ENCODE results near the gene NEDD4L. TPM values are rescaled to one million over a fixed set of nuclear protein-coding genes. Genes with fewer than 3 reads are reported as not detected.

The NEDD4L gene
- total and polyA plus RNA-seq, 2 experiments from 2014 or later, result 36.2 to 72.3 TPM

DNA sequence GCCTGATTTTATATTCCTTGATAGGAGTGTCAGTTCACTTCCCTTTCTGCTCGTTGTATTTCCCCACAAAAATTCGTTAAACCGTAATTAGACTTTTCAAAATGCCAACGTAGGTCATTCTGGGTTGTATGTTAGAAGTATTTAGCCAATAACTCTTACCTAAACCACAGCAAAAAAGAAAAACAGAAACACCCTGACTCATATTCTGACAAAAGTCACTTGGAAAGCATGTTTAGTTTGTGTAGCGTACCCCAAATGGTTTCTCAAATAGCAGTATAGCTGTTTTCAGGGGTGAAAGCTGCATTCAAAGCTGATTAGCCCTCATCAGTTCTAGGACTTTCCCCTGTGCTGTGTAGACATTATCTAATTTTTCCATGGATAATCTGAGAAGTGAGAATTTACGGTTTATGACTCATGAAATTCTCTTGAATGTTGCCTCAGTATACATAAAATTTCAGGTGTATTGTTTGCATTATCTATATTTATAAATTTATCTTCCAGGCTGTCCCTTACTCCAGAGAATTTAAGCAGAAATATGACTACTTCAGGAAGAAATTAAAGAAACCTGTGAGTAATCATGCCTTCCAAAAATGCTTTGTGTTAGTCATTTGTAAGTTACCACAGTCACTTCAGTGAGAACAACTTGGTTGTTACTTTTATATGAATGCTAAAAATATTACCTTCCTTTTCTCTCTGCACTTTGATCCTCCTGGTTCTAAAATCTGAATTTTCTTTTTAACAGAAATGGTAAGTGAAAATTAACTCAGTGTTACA is 319.9 kb downstream of the NEDD4L start (continued):
- TF ChIP-seq, protein P1, sequence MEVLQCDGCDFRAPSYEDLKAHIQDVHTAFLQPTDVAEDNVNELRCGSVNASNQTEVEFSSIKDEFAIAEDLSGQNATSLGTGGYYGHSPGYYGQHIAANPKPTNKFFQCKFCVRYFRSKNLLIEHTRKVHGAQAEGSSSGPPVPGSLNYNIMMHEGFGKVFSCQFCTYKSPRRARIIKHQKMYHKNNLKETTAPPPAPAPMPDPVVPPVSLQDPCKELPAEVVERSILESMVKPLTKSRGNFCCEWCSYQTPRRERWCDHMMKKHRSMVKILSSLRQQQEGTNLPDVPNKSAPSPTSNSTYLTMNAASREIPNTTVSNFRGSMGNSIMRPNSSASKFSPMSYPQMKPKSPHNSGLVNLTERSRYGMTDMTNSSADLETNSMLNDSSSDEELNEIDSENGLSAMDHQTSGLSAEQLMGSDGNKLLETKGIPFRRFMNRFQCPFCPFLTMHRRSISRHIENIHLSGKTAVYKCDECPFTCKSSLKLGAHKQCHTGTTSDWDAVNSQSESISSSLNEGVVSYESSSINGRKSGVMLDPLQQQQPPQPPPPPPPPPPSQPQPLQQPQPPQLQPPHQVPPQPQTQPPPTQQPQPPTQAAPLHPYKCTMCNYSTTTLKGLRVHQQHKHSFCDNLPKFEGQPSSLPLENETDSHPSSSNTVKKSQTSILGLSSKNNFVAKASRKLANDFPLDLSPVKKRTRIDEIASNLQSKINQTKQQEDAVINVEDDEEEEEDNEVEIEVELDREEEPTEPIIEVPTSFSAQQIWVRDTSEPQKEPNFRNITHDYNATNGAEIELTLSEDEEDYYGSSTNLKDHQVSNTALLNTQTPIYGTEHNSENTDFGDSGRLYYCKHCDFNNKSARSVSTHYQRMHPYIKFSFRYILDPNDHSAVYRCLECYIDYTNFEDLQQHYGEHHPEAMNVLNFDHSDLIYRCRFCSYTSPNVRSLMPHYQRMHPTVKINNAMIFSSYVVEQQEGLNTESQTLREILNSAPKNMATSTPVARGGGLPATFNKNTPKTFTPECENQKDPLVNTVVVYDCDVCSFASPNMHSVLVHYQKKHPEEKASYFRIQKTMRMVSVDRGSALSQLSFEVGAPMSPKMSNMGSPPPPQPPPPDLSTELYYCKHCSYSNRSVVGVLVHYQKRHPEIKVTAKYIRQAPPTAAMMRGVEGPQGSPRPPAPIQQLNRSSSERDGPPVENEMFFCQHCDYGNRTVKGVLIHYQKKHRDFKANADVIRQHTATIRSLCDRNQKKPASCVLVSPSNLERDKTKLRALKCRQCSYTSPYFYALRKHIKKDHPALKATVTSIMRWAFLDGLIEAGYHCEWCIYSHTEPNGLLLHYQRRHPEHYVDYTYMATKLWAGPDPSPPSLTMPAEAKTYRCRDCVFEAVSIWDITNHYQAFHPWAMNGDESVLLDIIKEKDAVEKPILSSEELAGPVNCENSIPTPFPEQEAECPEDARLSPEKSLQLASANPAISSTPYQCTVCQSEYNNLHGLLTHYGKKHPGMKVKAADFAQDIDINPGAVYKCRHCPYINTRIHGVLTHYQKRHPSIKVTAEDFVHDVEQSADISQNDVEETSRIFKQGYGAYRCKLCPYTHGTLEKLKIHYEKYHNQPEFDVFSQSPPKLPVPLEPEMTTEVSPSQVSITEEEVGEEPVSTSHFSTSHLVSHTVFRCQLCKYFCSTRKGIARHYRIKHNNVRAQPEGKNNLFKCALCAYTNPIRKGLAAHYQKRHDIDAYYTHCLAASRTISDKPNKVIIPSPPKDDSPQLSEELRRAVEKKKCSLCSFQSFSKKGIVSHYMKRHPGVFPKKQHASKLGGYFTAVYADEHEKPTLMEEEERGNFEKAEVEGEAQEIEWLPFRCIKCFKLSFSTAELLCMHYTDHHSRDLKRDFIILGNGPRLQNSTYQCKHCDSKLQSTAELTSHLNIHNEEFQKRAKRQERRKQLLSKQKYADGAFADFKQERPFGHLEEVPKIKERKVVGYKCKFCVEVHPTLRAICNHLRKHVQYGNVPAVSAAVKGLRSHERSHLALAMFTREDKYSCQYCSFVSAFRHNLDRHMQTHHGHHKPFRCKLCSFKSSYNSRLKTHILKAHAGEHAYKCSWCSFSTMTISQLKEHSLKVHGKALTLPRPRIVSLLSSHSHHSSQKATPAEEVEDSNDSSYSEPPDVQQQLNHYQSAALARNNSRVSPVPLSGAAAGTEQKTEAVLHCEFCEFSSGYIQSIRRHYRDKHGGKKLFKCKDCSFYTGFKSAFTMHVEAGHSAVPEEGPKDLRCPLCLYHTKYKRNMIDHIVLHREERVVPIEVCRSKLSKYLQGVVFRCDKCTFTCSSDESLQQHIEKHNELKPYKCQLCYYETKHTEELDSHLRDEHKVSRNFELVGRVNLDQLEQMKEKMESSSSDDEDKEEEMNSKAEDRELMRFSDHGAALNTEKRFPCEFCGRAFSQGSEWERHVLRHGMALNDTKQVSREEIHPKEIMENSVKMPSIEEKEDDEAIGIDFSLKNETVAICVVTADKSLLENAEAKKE (CRISPR knock-in tag; IDR thresholded peaks at IDR 0.05), result no peak
- no peak for TF ChIP-seq ZNF114 (CRISPR knock-in tag; IDR thresholded peaks at IDR 0.05)
- no peak for TF ChIP-seq STAT1 (IDR thresholded peaks at IDR 0.05; ENCODE audit: unreplicated experiment)
- TF ChIP-seq, protein P2, sequence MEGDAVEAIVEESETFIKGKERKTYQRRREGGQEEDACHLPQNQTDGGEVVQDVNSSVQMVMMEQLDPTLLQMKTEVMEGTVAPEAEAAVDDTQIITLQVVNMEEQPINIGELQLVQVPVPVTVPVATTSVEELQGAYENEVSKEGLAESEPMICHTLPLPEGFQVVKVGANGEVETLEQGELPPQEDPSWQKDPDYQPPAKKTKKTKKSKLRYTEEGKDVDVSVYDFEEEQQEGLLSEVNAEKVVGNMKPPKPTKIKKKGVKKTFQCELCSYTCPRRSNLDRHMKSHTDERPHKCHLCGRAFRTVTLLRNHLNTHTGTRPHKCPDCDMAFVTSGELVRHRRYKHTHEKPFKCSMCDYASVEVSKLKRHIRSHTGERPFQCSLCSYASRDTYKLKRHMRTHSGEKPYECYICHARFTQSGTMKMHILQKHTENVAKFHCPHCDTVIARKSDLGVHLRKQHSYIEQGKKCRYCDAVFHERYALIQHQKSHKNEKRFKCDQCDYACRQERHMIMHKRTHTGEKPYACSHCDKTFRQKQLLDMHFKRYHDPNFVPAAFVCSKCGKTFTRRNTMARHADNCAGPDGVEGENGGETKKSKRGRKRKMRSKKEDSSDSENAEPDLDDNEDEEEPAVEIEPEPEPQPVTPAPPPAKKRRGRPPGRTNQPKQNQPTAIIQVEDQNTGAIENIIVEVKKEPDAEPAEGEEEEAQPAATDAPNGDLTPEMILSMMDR (conservative IDR thresholded peaks at IDR 0.05; ENCODE audit: low read depth in 2 of 2), result no peak

DNA sequence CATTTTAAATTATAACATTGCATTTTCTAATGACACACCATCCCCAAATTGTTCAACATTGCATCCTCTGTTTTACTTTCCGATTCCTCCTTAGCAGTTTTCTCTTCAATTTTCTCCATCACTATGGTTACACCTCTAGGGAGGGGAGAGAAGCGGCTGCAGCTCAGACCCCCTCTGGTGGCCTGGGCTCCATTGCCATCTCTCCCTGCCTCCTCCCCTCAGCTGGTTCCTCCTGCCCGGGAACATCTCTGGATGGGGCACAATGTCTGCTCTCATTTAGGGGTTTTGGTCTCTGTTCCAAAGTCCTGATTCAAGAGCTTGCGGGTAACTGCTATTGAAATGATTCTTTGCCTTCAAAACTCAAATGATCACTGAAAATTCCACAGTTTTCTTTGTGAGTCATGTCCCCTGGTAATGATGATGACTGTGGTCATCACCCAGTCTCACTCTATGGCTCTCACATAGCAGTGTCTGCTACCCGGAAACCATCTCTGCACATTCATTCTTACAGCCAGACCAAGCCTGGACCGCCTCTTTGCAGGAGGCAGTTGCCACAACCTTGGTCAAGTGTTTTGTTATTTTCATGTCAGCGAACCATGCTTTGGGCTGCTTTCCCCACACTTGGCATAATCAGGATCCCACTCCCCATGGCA is 321.0 kb downstream of the NEDD4L start:
- Mint-ChIP-seq H3K27ac (no peak overlapping the region), H3K4me1 (peaks cover 24% of the 10 kb centered on the region; the same call in 2 of the 3 replicates), H3K36me3 (ENCODE audit: low read depth) (peaks cover 26% of the 10 kb centered on the region), H3K9me3 (no peaks in the 10 kb centered on the region), H3K4me3 (no peak overlapping the region), H3K27me3 (ENCODE audit: insufficient read depth, low read depth, poor library complexity) (peaks cover 3% of the 10 kb centered on the region)
- no peaks in the 10 kb centered on the region for H3F3A ChIP-seq (replicated peaks; ENCODE audit: low read depth)
- no peak overlapping the region for H3K27ac ChIP-seq (ENCODE audit: low read depth)
- DNase-seq (ENCODE audit: low spot score) (peak; percentile 39), ATAC-seq (peak; percentile 84)
- no peak overlapping the region for H3K4me3 ChIP-seq
- 0 out of 2 replicates have a peak, but pooled peaks cover 3% of the 10 kb centered on the region for H4K20me1 ChIP-seq (replicated peaks; ENCODE audit: insufficient read depth)
- no peak for TF ChIP-seq ZNF114 (CRISPR knock-in tag; IDR thresholded peaks at IDR 0.05)
- TF ChIP-seq, protein P2 (conservative IDR thresholded peaks at IDR 0.05; ENCODE audit: low read depth in 2 of 2), result peak; percentile 30 to 38; a peak in 3 of 4 replicates
- no peaks in the 10 kb centered on the region for H3K9me2 ChIP-seq (ENCODE audit: insufficient read depth)
- H2AFZ ChIP-seq, result no peak overlapping the region
- H3K79me2 ChIP-seq (replicated peaks; ENCODE audit: insufficient read depth), result no peaks in the 10 kb centered on the region
- H3K4me2 ChIP-seq, result no peak overlapping the region
- no peaks in the 10 kb centered on the region for H3K27me3 ChIP-seq (ENCODE audit: insufficient read depth)
- H3K4me1 ChIP-seq (ENCODE audit: insufficient read depth), result peaks cover 8% of the 10 kb centered on the region
- H3K36me3 ChIP-seq (ENCODE audit: insufficient read depth), result peaks cover 18% of the 10 kb centered on the region
